Measurements from ENCODE around the gene PPFIA4.
"Not testable (repeated sequence)": the region's sequence is repeated elsewhere in the genome, so short reads cannot be mapped to it uniquely, and the experiment has no call there.

The PPFIA4 gene

GRCh38 chr1:203026031-203026665 is at the start of gene PPFIA4:
Gene PPFIA4, plus strand, starts transcription at chr1:203026491. Its CDS starts 12,518 bp downstream, at chr1:203039009.
- in situ Hi-C loops (cut with MboI; ENCODE audit: low sequenced_read_pairs): loop anchor here (25.0 kb wide), 2 partner anchors 461 to 1336 kb away; partner anchors contain the start of genes OPTC, PLEKHA6 and PRELP

GRCh38 chr1:202976633-202977032 is 49.7 kb upstream of the PPFIA4 start:
- in situ Hi-C loops (cut with MboI; ENCODE audit: low sequenced_read_pairs): no loop called here

- in situ Hi-C loops (cut with MboI; ENCODE audit: low sequenced_read_pairs): no loop called here
These were observed 46.8 kb upstream of the PPFIA4 start for GRCh38 chr1:202979459-202979858.

- in situ Hi-C loops (cut with MboI; ENCODE audit: low sequenced_read_pairs): no loop called here
These were observed 44.4 kb upstream of the PPFIA4 start for GRCh38 chr1:202981939-202982338.

- in situ Hi-C loops (cut with MboI; ENCODE audit: low sequenced_read_pairs): no loop called here
These were observed 43.4 kb upstream of the PPFIA4 start for GRCh38 chr1:202982715-202983430.

GRCh38 chr1:202986120-202986519 is 40.2 kb upstream of the PPFIA4 start:
- in situ Hi-C loops (cut with MboI; ENCODE audit: low sequenced_read_pairs): not testable (repeated sequence)

GRCh38 chr1:202987255-202987654 is 39.0 kb upstream of the PPFIA4 start:
- in situ Hi-C loops (cut with MboI; ENCODE audit: low sequenced_read_pairs): no loop called here

- in situ Hi-C loops (cut with MboI; ENCODE audit: low sequenced_read_pairs): no loop called here
These were observed 38.2 kb upstream of the PPFIA4 start for GRCh38 chr1:202987922-202988583.

- in situ Hi-C loops (cut with MboI; ENCODE audit: low sequenced_read_pairs): no loop called here
These were observed 36.4 kb upstream of the PPFIA4 start for GRCh38 chr1:202989879-202990278.

GRCh38 chr1:202991112-202991511 is 35.2 kb upstream of the PPFIA4 start:
- in situ Hi-C loops (cut with MboI; ENCODE audit: low sequenced_read_pairs): no loop called here

GRCh38 chr1:202994756-202995155 is 31.5 kb upstream of the PPFIA4 start:
- in situ Hi-C loops (cut with MboI; ENCODE audit: low sequenced_read_pairs): no loop called here

- in situ Hi-C loops (cut with MboI; ENCODE audit: low sequenced_read_pairs): no loop called here
These were observed 27.2 kb upstream of the PPFIA4 start for GRCh38 chr1:202998836-202999750.

GRCh38 chr1:203000217-203000944 is 25.9 kb upstream of the PPFIA4 start:
- in situ Hi-C loops (cut with MboI; ENCODE audit: low sequenced_read_pairs): no loop called here

- in situ Hi-C loops (cut with MboI; ENCODE audit: low sequenced_read_pairs): no loop called here
These were observed 24.3 kb upstream of the PPFIA4 start for GRCh38 chr1:203001986-203002385.

GRCh38 chr1:203002951-203003350 is 23.3 kb upstream of the PPFIA4 start:
- in situ Hi-C loops (cut with MboI; ENCODE audit: low sequenced_read_pairs): no loop called here

- in situ Hi-C loops (cut with MboI; ENCODE audit: low sequenced_read_pairs): loop anchor here (5.0 kb wide), 1 partner anchor 1277 kb away; no protein-coding TSS in a partner anchor
These were observed 20.7 kb upstream of the PPFIA4 start for GRCh38 chr1:203005395-203006142.

GRCh38 chr1:203006948-203007871 is 19.1 kb upstream of the PPFIA4 start, which contains the start of gene TMEM183A:
Gene TMEM183A, plus strand, starts transcription at chr1:203007374. Its CDS starts 92 bp downstream, at chr1:203007466.
- in situ Hi-C loops (cut with MboI; ENCODE audit: low sequenced_read_pairs): loop anchor here (5.0 kb wide), 1 partner anchor 1275 kb away; no protein-coding TSS in a partner anchor

- in situ Hi-C loops (cut with MboI; ENCODE audit: low sequenced_read_pairs): loop anchor here (5.0 kb wide), 1 partner anchor 1273 kb away; no protein-coding TSS in a partner anchor
These were observed 17.1 kb upstream of the PPFIA4 start for GRCh38 chr1:203009185-203009584.
